SHP77 treated with DMSO at 0.1 percent for 48 hours (cell line): Measurements from ENCODE around the gene AGRN.
"Not testable (repeated sequence)": the region's sequence is repeated elsewhere in the genome, so short reads cannot be mapped to it uniquely, and the experiment has no call there.

Experiments
- DNase-seq: peaks from one replicate; lab custom pipeline; 2025; lab: John Stamatoyannopoulos, UW

AGRN gene

GRCh38 chr1:1020000-1020404 is at the start of gene AGRN:
Gene AGRN, plus strand, starts transcription at chr1:1020120. Its CDS starts 53 bp downstream, at chr1:1020173.
- no peak for DNase-seq

- no peak for DNase-seq
These were observed 49.5 kb upstream of the AGRN start for GRCh38 chr1:970242-970972.

GRCh38 chr1:970973-971730 is 48.8 kb upstream of the AGRN start:
- no peak for DNase-seq

- no peak for DNase-seq
These were observed 48.0 kb upstream of the AGRN start for GRCh38 chr1:971751-972506.

- no peak for DNase-seq
These were observed 47.0 kb upstream of the AGRN start for GRCh38 chr1:972726-973458.

GRCh38 chr1:973459-974292 is 46.2 kb upstream of the AGRN start:
- DNase-seq, result no peak

- no peak for DNase-seq
These were observed 45.7 kb upstream of the AGRN start for GRCh38 chr1:974293-974640.

- no peak for DNase-seq
These were observed 45.1 kb upstream of the AGRN start for GRCh38 chr1:974687-975328.

- DNase-seq, result no peak
These were observed 44.6 kb upstream of the AGRN start for GRCh38 chr1:975365-975764.

GRCh38 chr1:975896-976683 is 43.8 kb upstream of the AGRN start:
- DNase-seq, result peak; percentile 30

- not testable (repeated sequence) for DNase-seq
These were observed 43.1 kb upstream of the AGRN start for GRCh38 chr1:976791-977190.

GRCh38 chr1:978069-978834 is 41.7 kb upstream of the AGRN start:
- DNase-seq, result no peak

GRCh38 chr1:978835-979743 is 40.8 kb upstream of the AGRN start:
- DNase-seq, result no peak

GRCh38 chr1:979744-980072 is 40.2 kb upstream of the AGRN start:
- no peak for DNase-seq

- DNase-seq, result no peak
These were observed 39.8 kb upstream of the AGRN start for GRCh38 chr1:980137-980571.

- DNase-seq, result no peak
These were observed 39.1 kb upstream of the AGRN start for GRCh38 chr1:980602-981395.

GRCh38 chr1:981491-981954 is 38.4 kb upstream of the AGRN start:
- no peak for DNase-seq
